ENCODE data around the gene MPPED1. TPM values are rescaled to one million over a fixed set of nuclear protein-coding genes. Genes with fewer than 3 reads are reported as not detected.

Gene MPPED1
- total RNA-seq, 1 donor from 2014 or later: not detected

GRCh38 chr22:43447380-43447779 is 35.6 kb downstream of the MPPED1 start:
- Histone ChIP-seq H4K20me1 (ENCODE audit: insufficient read depth, low read length) (no peaks in the 10 kb centered on the region), H3K9me3 (ENCODE audit: insufficient read depth, low read depth, low read length) (no peaks in the 10 kb centered on the region), H3K27me3 (ENCODE audit: insufficient read depth, low read length) (no peaks in the 10 kb centered on the region), H3K4me1 (ENCODE audit: insufficient read depth, low read length) (no peaks in the 10 kb centered on the region), H3K4me2 (ENCODE audit: low read length) (no peak overlapping the region), H2AFZ (ENCODE audit: low read depth, low read length) (no peak overlapping the region), H3K36me3 (ENCODE audit: insufficient read depth, low read length) (no peaks in the 10 kb centered on the region), H3K4me3 (ENCODE audit: insufficient read depth, low read depth, low read length) (no peak overlapping the region), H3K79me2 (ENCODE audit: insufficient read depth, low read length) (no peaks in the 10 kb centered on the region), H3K27ac (ENCODE audit: low read depth, low read length) (no peak overlapping the region), H3K9ac (ENCODE audit: low read length) (no peak overlapping the region)
- Mint-ChIP-seq H3K36me3 (ENCODE audit: low read depth, unreplicated experiment) (no peaks in the 10 kb centered on the region), H3K27ac (ENCODE audit: unreplicated experiment) (no peak overlapping the region), H3K9me3 (ENCODE audit: unreplicated experiment) (peaks cover 8% of the 10 kb centered on the region), H3K4me3 (ENCODE audit: unreplicated experiment) (no peak overlapping the region), H3K27me3 (ENCODE audit: low read depth, unreplicated experiment) (peaks cover 55% of the 10 kb centered on the region), H3K4me1 (ENCODE audit: low read depth, unreplicated experiment) (no peaks in the 10 kb centered on the region)
- DNase-seq (ENCODE audit: low read depth) (no peak), FAIRE-seq (no peak)
- TF ChIP-seq CTCF (IDR thresholded peaks at IDR 0.05; ENCODE audit: insufficient read depth, low read depth, low read length): no peak
- no peak for TF ChIP-seq EZH2 (IDR thresholded peaks at IDR 0.05; ENCODE audit: insufficient read depth, low read length)

- DNase-seq (ENCODE audit: low read depth): no peak
- FAIRE-seq: no peak
- Histone ChIP-seq H2AFZ (ENCODE audit: low read depth, low read length) (no peak overlapping the region), H4K20me1 (ENCODE audit: insufficient read depth, low read length) (no peaks in the 10 kb centered on the region), H3K4me2 (ENCODE audit: low read length) (no peak overlapping the region), H3K27ac (ENCODE audit: low read depth, low read length) (no peak overlapping the region), H3K9ac (ENCODE audit: low read length) (no peak overlapping the region), H3K9me3 (ENCODE audit: insufficient read depth, low read depth, low read length) (no peaks in the 10 kb centered on the region), H3K79me2 (ENCODE audit: insufficient read depth, low read length) (no peaks in the 10 kb centered on the region), H3K4me3 (ENCODE audit: insufficient read depth, low read depth, low read length) (no peak overlapping the region), H3K36me3 (ENCODE audit: insufficient read depth, low read length) (no peaks in the 10 kb centered on the region), H3K4me1 (ENCODE audit: insufficient read depth, low read length) (no peaks in the 10 kb centered on the region), H3K27me3 (ENCODE audit: insufficient read depth, low read length) (no peaks in the 10 kb centered on the region)
- H3K27me3 Mint-ChIP-seq (ENCODE audit: low read depth, unreplicated experiment): peaks cover 51% of the 10 kb centered on the region
- H3K36me3 Mint-ChIP-seq (ENCODE audit: low read depth, unreplicated experiment): no peaks in the 10 kb centered on the region
- TF ChIP-seq EZH2 (IDR thresholded peaks at IDR 0.05; ENCODE audit: insufficient read depth, low read length) (no peak), CTCF (IDR thresholded peaks at IDR 0.05; ENCODE audit: insufficient read depth, low read depth, low read length) (no peak)
- no peak overlapping the region for H3K27ac Mint-ChIP-seq (ENCODE audit: unreplicated experiment)
- no peaks in the 10 kb centered on the region for H3K4me1 Mint-ChIP-seq (ENCODE audit: low read depth, unreplicated experiment)
- no peak overlapping the region for H3K4me3 Mint-ChIP-seq (ENCODE audit: unreplicated experiment)
- H3K9me3 Mint-ChIP-seq (ENCODE audit: unreplicated experiment): peaks cover 5% of the 10 kb centered on the region
These were observed 36.2 kb downstream of the MPPED1 start for GRCh38 chr22:43448048-43448447.

GRCh38 chr22:43449205-43449830 is 37.5 kb downstream of the MPPED1 start:
- Histone ChIP-seq H3K27me3 (ENCODE audit: insufficient read depth, low read length) (no peaks in the 10 kb centered on the region), H3K79me2 (ENCODE audit: insufficient read depth, low read length) (no peaks in the 10 kb centered on the region), H3K9ac (ENCODE audit: low read length) (no peak overlapping the region), H3K4me3 (ENCODE audit: insufficient read depth, low read depth, low read length) (no peak overlapping the region), H3K9me3 (ENCODE audit: insufficient read depth, low read depth, low read length) (no peaks in the 10 kb centered on the region), H3K4me2 (ENCODE audit: low read length) (no peak overlapping the region), H4K20me1 (ENCODE audit: insufficient read depth, low read length) (no peaks in the 10 kb centered on the region), H3K4me1 (ENCODE audit: insufficient read depth, low read length) (no peaks in the 10 kb centered on the region), H2AFZ (ENCODE audit: low read depth, low read length) (no peak overlapping the region), H3K36me3 (ENCODE audit: insufficient read depth, low read length) (no peaks in the 10 kb centered on the region), H3K27ac (ENCODE audit: low read depth, low read length) (no peak overlapping the region)
- Mint-ChIP-seq H3K27ac (ENCODE audit: unreplicated experiment) (no peak overlapping the region), H3K27me3 (ENCODE audit: low read depth, unreplicated experiment) (peaks cover 53% of the 10 kb centered on the region), H3K9me3 (ENCODE audit: unreplicated experiment) (peaks cover 5% of the 10 kb centered on the region), H3K4me1 (ENCODE audit: low read depth, unreplicated experiment) (no peaks in the 10 kb centered on the region), H3K4me3 (ENCODE audit: unreplicated experiment) (no peak overlapping the region), H3K36me3 (ENCODE audit: low read depth, unreplicated experiment) (no peaks in the 10 kb centered on the region)
- FAIRE-seq (no peak), DNase-seq (ENCODE audit: low read depth) (no peak)
- TF ChIP-seq EZH2 (IDR thresholded peaks at IDR 0.05; ENCODE audit: insufficient read depth, low read length) (no peak), CTCF (IDR thresholded peaks at IDR 0.05; ENCODE audit: insufficient read depth, low read depth, low read length) (no peak)

Data from astrocyte (in vitro differentiated cells and primary cell).